CD4-positive, alpha-beta T cell treated with Interleukin-2 at 100 ng/mL for 4 hours (primary cell): ENCODE measurements around the gene DHRS3.
"Not testable (repeated sequence)": the region's sequence is repeated elsewhere in the genome, so short reads cannot be mapped to it uniquely, and the experiment has no call there.

ENCODE experiments used
- DNase-seq: peaks from one replicate; pipeline ENCODE4 v3.0.0-alpha.2; 2020; ENCODE audit warnings: low spot score

DHRS3 gene

DNA sequence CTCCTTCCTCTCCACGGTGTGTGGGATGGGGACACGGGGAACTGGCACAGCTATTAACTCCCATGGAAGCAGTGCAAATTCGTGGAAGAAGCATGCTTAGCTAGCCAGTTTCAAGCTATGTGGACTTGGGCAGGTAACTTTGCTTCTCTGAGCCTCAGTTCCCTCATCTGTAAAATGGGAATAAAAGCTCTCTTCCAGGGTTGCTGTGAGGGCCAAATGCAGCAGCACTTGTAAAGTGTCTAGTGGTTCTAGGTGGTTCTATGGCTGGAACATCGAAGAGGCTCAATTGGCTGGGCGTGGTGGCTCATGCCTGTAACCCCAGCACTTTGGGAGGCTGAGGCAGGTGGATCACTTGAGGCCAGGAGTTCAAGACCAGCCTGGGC, 43.3 kb downstream of the DHRS3 start:
- no peak for DNase-seq

- no peak for DNase-seq
These were observed 44.8 kb downstream of the DHRS3 start for GRCh38 chr1:12573015-12573825.

DNA sequence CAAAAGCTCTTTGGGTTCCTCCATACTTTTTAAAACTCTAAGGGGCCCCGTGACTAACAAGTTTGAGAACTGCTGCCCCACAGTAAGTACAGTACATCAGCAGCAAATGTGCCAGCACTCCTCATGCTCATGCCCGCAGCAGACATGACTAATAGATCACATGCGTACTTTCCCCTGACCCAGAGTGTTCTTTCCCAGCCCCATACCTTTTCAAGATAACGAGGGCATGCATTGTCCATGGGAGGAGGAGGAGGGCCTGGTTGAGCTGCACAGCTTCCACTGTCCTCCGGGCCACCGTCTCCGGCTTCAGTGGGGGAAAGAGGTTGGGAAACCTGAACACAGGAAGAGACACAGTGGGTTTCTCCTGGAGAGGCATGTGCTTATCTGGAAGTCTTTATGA, 45.5 kb downstream of the DHRS3 start:
- DNase-seq = no peak

DNA sequence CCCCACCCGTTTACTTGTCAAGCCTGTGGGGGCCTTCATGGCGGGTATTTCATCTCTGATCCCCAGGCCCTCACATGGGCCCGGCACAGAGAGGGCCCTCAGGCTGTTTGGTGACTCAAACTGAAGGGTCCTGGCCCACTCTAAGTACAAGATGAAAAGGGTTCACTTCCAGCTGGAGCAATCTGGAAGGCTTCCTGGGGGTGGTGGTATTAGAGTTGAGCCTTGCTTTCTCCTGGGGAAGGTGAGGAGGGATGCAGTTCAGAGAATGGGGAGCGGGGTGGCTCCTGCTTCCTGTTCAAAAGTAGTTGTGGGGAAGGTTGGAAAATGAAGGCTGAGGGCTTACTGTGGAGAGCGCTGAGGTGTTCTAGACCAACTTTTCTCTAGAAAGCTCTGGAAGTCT, 47.7 kb downstream of the DHRS3 start:
- no peak for DNase-seq

DNA sequence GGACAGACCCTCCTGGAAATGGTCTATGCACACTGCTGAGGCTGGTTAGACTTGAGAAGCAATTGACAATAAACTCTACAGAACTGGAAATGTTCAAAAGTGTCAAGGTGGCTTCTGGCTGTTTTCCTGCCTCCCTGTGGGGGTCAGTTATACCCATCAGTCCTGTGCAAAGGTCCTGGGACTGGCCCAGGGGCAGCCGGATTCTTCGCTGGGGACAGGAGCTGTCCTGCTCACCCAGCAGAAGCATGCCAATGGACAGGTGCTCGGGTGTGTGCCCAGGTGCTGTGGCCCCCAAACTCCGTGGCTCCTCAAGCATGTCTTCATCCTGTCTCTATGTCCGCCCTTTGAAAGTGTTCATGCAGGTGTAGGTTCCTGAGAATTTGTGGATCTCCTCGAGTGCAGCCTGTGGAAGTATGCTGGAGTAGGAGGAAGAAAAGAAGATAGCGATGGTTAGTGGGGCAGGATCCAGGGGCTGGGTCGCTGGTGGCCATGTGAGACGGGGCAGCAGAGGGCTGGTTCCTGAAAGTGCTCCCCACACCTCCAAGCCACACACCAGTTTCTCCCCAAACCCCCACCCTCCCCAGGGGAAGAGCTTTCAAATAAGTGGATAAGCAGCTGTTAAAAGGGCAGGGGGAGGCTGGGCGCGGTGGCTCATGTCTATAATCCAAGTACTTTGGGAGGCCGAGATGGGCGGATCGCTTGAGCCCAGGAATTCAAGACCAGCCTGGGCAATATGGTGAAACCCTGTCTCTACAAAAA, 49.8 kb downstream of the DHRS3 start:
- DNase-seq = no peak

DNA sequence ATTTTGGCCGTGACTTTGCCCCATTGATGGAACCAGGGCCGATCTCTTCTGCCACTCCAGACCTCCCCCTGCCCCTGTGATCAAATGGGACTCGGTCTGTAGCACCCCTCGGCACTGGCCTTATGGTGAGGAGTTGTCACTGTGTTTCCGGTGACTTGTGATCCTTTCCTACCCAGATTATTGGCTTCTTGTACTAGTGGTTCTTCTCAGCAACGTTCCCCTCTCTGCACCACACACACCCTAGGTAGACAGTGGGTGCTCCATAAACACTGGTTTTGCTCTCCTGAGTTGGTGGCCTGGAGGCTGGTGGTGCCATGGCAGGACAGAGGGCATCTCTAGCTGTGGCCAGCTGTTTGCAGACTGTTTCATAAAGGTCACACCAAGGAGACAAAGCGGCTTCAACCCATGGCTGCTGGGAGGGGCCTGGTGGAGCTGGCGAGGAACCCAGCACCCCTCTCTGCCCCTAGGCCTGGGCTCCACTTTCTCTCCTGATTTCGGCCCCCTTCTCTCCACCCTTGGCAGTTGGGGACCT, 50.7 kb downstream of the DHRS3 start:
- DNase-seq = no peak

- DNase-seq = no peak
These were observed 51.3 kb downstream of the DHRS3 start for GRCh38 chr1:12566484-12567287.

DNA sequence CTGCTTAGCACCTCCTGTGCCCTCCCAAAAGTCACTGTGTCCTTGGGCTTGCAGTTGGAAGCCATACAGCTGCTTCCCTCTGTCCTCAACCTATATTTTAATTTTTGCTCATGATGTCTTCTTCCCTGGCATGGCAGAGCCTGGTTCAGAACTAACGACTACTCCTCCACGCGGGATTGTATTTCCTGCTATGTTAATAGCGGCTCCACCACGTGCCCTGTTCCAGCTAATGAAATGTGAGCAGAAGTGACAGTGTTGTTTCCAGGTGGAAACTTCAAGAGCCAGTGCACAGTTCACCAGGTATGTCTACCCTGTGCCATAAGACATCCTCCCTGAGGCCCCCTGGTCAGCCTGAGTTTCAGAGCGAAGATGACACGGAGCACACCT, 52.1 kb downstream of the DHRS3 start:
- DNase-seq = no peak

GRCh38 chr1:12565094-12565965, 52.7 kb downstream of the DHRS3 start:
- no peak for DNase-seq

DNA sequence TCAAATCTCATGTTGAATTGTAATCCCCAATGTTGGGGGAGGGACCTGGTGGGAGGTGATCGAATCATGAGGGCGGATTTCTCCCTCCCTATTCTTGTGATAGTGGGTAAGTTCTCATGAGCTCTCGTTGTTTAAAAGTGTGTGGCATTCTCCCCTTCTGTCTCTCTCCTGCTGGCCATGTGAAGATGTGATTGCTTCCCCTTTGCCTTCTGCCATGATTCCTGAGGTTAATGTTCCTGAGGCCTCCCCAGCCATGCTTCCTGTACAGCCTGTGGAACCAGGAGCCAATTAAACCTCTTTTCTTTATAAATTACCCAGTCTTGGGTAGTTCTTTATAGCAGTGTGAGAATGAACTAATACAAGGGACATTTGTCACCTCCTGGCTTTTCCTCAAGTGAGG, 53.8 kb downstream of the DHRS3 start:
- not testable (repeated sequence) for DNase-seq

GRCh38 chr1:12562955-12563576, 54.9 kb downstream of the DHRS3 start:
- DNase-seq = no peak

DNA sequence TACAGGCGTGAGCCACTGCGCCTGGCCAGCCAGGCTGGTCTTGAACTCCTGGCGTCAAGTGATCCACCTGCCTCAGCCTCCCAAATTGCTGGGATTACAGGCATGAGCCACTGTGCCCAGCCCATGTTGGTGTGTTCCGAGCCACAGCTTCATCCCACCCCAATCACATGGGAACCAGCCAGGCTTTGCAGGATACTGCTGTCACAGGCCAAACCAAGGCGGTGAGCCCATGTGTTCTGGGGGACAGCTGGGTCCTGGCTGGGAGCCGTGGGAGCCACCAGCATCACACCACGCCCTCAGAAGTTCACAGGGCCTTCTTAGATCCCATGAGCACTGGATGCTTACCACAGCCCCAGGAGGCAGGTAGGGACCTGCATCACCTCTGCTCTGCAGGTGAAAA, 56.9 kb downstream of the DHRS3 start:
- no peak for DNase-seq

DNA sequence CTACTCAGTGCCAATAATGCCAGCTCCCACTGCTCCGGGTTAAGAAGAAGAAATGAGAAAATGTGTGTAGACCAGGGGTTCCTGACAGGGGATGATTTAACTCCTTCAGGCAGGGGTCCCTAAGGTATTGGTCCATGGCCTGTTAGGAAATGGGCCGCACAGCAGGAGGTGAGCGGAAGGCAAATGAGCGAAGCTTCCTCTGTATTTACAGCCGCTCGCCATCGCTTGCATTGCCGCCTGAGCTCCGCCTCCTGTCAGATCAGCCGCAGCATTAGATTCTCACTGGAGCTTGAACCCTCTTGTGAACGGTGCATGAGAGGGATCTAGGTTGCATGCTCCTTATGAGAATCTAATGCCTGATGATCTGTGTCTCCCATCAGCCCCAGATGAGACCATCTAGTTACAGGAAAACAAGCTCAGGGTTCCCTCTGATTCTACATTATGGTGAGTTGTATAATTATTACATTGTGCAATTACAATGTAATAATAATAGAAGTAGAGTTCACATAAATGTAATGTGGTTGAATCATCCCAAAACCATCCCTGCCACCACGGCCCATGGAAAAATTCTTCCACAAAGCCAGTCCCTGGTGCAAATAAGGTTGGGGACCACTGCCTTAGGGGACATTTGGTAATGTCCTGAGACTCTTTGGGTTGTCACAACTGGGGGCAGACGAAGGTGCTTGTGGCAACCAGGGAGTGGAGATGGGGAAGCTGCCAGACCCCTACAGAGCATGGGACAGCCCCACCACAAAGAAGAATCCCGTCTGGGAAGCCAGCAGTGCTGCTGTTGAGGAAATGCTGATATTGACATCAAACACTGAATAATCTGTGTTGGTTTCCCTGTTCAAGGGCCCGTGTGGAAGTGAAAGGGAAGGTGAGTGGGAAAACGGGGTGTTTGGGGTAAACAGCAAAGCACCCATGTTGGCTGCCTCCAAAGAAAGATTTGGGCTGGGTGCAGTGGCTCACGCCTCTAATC, 60.8 kb downstream of the DHRS3 start:
- no peak for DNase-seq

DNA sequence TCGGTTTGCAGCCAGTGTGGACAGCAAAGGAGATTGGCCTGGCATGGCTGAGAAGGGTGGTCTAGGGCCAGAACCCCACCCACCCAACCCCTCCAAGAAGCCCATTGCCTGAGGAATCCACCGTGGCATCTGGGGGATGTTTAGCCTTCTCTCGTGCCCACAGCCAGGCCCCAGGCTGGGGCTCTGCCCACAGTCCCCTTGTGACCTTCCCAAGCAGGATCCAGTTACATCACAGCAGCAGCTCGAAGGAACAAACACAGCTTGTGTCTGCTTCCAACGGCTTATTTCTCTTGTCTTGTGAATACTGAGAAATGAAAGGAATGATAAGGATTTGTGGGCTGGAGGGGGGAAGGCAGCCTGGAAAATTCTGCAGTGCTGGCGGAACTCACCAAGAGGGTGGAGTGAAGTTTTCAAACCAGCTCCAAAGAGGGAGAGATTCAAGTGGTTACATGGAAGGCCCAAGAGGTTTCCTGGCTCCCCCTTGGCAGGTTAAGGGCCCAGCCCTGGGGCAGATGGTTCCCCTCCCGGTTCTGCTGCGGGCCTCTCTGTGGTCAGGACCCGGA, 61.6 kb downstream of the DHRS3 start:
- DNase-seq = no peak

GRCh38 chr1:12555411-12556367, 62.3 kb downstream of the DHRS3 start:
- no peak for DNase-seq

- DNase-seq = no peak
These were observed 63.3 kb downstream of the DHRS3 start for GRCh38 chr1:12554521-12555305.

GRCh38 chr1:12553963-12554362, 64.0 kb downstream of the DHRS3 start:
- DNase-seq = no peak
